ENCODE measurements around the gene GABPB1. TPM values are rescaled to one million over a fixed set of nuclear protein-coding genes. Genes with fewer than 3 reads are reported as not detected.

The GABPB1 gene
- total RNA-seq, 1 experiment from 2014 or later, result 39.7 TPM

- no peak overlapping the region for H3K27ac ChIP-seq (ENCODE audit: low read length)
- no peaks in the 10 kb centered on the region for H3K79me2 ChIP-seq (ENCODE audit: low read length)
- intact Hi-C loops (cut with micrococcal nuclease), result no loop called here
- H3K4me3 ChIP-seq (ENCODE audit: low read length), result no peak overlapping the region
- ChIA-PET CTCF (no interaction called here), POLR2A (ENCODE audit: unreplicated experiment) (no interaction called here)
- no peak overlapping the region for H3K4me2 ChIP-seq (ENCODE audit: low read length)
- ATAC-seq (no peak), DNase-seq (no peak)
- H3K9ac ChIP-seq (ENCODE audit: low read length), result no peak overlapping the region
- no peaks in the 10 kb centered on the region for H3K9me2 ChIP-seq (replicated peaks; ENCODE audit: low read length)
- no peaks in the 10 kb centered on the region for H3K9me3 ChIP-seq (ENCODE audit: low read length)
- 0 out of 2 replicates have a peak, but pooled peaks cover 4% of the 10 kb centered on the region for H3K4me1 ChIP-seq (ENCODE audit: insufficient read depth, low read length)
- no peak for TF ChIP-seq EZH2phosphoT487 (IDR thresholded peaks at IDR 0.05; ENCODE audit: borderline replicate concordance, low read length)
- TF ChIP-seq CTCF (conservative IDR thresholded peaks at IDR 0.05; ENCODE audit: low read depth, low read length), result no peak
- TF ChIP-seq EZH2 (IDR thresholded peaks at IDR 0.05; ENCODE audit: low read length, unreplicated experiment), result no peak
- no peaks in the 10 kb centered on the region for H3K36me3 ChIP-seq (ENCODE audit: low read depth, low read length)
- H4K20me1 ChIP-seq (ENCODE audit: low read length), result no peaks in the 10 kb centered on the region
- H3K27me3 ChIP-seq (ENCODE audit: low read length), result no peaks in the 10 kb centered on the region
- no peaks in the 10 kb centered on the region for H3F3A ChIP-seq (ENCODE audit: low read length, unreplicated experiment)
- BruUV-seq (replicated peaks), result no TSS peak
- H2AFZ ChIP-seq (ENCODE audit: low read length), result no peak overlapping the region
Measured at GRCh38 chr15:50231761-50232160, 123.2 kb downstream of the GABPB1 start.

GRCh38 chr15:50229336-50229735 is 125.7 kb downstream of the GABPB1 start:
- no peak overlapping the region for H3K4me2 ChIP-seq (ENCODE audit: low read length)
- H3K4me1 ChIP-seq (ENCODE audit: insufficient read depth, low read length), result 0 out of 2 replicates have a peak, but pooled peaks cover 4% of the 10 kb centered on the region
- no peaks in the 10 kb centered on the region for H3K27me3 ChIP-seq (ENCODE audit: low read length)
- no peak overlapping the region for H3K27ac ChIP-seq (ENCODE audit: low read length)
- no peaks in the 10 kb centered on the region for H3F3A ChIP-seq (ENCODE audit: low read length, unreplicated experiment)
- no peak for TF ChIP-seq EZH2phosphoT487 (IDR thresholded peaks at IDR 0.05; ENCODE audit: borderline replicate concordance, low read length)
- no peak for TF ChIP-seq EZH2 (IDR thresholded peaks at IDR 0.05; ENCODE audit: low read length, unreplicated experiment)
- TF ChIP-seq CTCF (conservative IDR thresholded peaks at IDR 0.05; ENCODE audit: low read depth, low read length), result no peak
- H3K9me2 ChIP-seq (replicated peaks; ENCODE audit: low read length), result no peaks in the 10 kb centered on the region
- no peaks in the 10 kb centered on the region for H3K36me3 ChIP-seq (ENCODE audit: low read depth, low read length)
- CTCF ChIA-PET, result no interaction called here
- DNase-seq (no peak), ATAC-seq (no peak)
- intact Hi-C loops (cut with micrococcal nuclease), result no loop called here
- H3K9me3 ChIP-seq (ENCODE audit: low read length), result no peaks in the 10 kb centered on the region
- H3K79me2 ChIP-seq (ENCODE audit: low read length), result no peaks in the 10 kb centered on the region
- no peak overlapping the region for H2AFZ ChIP-seq (ENCODE audit: low read length)
- H3K4me3 ChIP-seq (ENCODE audit: low read length), result no peak overlapping the region
- H3K9ac ChIP-seq (ENCODE audit: low read length), result no peak overlapping the region
- no TSS peak for BruUV-seq (replicated peaks)
- no peaks in the 10 kb centered on the region for H4K20me1 ChIP-seq (ENCODE audit: low read length)
- POLR2A ChIA-PET (ENCODE audit: unreplicated experiment), result no interaction called here

GRCh38 chr15:50228866-50229265 is 126.1 kb downstream of the GABPB1 start:
- TF ChIP-seq EZH2phosphoT487 (IDR thresholded peaks at IDR 0.05; ENCODE audit: borderline replicate concordance, low read length) (no peak), CTCF (conservative IDR thresholded peaks at IDR 0.05; ENCODE audit: low read depth, low read length) (no peak), EZH2 (IDR thresholded peaks at IDR 0.05; ENCODE audit: low read length, unreplicated experiment) (no peak)
- H3F3A ChIP-seq (ENCODE audit: low read length, unreplicated experiment), result no peaks in the 10 kb centered on the region
- H3K9me3 ChIP-seq (ENCODE audit: low read length), result no peaks in the 10 kb centered on the region
- BruUV-seq (replicated peaks), result no TSS peak
- H4K20me1 ChIP-seq (ENCODE audit: low read length), result no peaks in the 10 kb centered on the region
- CTCF ChIA-PET, result interaction anchor here (0.7 kb wide), 1 partner anchor 72 kb away, joined by 8 read pairs; no protein-coding TSS in a partner anchor
- ATAC-seq, result no peak
- 0 out of 2 replicates have a peak, but pooled peaks cover 4% of the 10 kb centered on the region for H3K4me1 ChIP-seq (ENCODE audit: insufficient read depth, low read length)
- no peaks in the 10 kb centered on the region for H3K9me2 ChIP-seq (replicated peaks; ENCODE audit: low read length)
- no peak overlapping the region for H3K9ac ChIP-seq (ENCODE audit: low read length)
- H3K4me3 ChIP-seq (ENCODE audit: low read length), result no peak overlapping the region
- intact Hi-C loops (cut with micrococcal nuclease), result no loop called here
- no peak for DNase-seq
- no peaks in the 10 kb centered on the region for H3K79me2 ChIP-seq (ENCODE audit: low read length)
- H3K36me3 ChIP-seq (ENCODE audit: low read depth, low read length), result no peaks in the 10 kb centered on the region
- POLR2A ChIA-PET (ENCODE audit: unreplicated experiment), result no interaction called here
- H2AFZ ChIP-seq (ENCODE audit: low read length), result no peak overlapping the region
- no peak overlapping the region for H3K27ac ChIP-seq (ENCODE audit: low read length)
- no peak overlapping the region for H3K4me2 ChIP-seq (ENCODE audit: low read length)
- H3K27me3 ChIP-seq (ENCODE audit: low read length), result no peaks in the 10 kb centered on the region

All from PC-3 (cell line).